Activated CD8-positive, alpha-beta memory T cell treated with anti-CD3 and anti-CD28 coated beads for 4 hours (primary cell): ENCODE results near the gene IMMP2L.
"Not testable (repeated sequence)": the region's sequence is repeated elsewhere in the genome, so short reads cannot be mapped to it uniquely, and the experiment has no call there.

Experiments used
- DNase-seq, 2 donors: peaks; one replicate each; pipeline ENCODE4 v3.0.0-alpha.2; 2020; ENCODE audit warnings: low read depth in 2 of 2

The IMMP2L gene

GRCh38 chr7:110750931-110751605 is 811.2 kb downstream of the IMMP2L start:
- DNase-seq = no peak

DNA sequence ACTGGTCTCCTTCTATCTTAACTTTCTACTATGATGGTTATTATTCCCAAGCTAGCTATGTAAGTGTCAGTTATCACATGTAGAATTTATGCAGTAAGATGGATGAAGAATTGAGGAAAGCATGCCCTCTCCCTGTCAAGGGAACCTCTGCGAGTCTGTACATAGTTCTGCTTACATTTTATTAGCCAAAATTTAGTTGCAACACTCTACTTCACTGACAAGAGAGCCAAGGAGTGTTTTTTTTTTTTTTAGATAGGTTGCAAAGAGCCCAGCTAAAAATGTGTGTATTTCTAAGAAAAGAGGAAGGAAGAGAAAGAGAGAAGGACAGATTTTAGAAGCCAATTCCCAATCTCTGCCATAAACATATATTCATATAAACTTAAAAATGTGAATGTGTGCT is 829.1 kb downstream of the IMMP2L start:
- no peak for DNase-seq

DNA sequence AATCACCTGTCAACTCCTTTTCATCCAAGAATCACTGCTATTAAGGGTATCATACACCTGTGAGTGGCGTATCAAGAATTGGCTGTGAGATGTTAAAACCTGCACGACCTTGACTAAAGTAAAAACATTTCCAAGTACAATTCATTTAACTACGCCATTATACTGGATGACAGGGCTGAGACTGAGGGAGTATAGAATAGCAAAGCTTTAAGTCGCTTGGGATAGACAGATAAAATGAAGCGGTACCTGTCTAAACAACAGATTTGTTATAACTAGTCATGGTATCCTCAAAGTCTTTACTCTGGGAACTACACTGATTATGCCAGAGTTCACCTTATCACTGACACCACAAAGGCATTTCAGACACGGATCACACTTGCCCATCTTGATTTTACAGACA is 837.5 kb downstream of the IMMP2L start:
- no peak for DNase-seq

DNA sequence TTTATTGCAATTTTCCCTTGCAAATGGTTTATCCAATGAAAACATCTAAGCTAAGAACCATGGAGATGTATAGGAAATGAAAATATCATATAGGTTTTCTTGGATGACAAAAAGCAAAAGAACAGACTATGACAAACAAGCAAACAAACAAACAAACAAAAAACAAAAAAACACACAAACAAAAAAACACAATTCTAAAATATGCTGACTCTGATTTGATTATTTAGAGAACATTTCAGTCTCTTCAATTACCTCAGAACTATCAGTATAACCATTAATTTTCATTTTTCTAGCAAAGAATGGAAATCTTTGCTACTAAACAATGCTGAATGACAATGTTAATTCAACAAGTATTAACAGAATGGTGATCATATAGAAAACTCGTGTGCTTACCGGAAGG is 840.9 kb downstream of the IMMP2L start:
- no peak for DNase-seq

DNA sequence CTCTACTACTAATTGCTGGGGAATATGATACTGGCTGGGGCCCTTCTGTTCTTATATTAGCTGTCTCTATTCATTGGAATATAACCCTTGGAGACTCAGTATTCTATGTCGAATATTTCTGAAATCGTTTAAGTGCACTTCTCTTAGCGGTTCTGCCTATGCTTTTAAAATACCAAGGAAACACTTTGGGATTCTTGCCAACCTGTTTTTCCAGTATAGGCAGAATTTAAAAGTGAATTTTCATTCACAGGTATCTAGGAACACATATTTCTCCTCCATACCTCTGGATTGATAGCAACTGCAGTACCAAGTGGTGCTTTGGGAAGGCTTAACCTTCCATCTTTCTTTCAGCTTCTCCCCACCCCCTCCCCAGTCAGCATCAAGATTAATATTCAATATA is 841.7 kb downstream of the IMMP2L start:
- DNase-seq = no peak

DNA sequence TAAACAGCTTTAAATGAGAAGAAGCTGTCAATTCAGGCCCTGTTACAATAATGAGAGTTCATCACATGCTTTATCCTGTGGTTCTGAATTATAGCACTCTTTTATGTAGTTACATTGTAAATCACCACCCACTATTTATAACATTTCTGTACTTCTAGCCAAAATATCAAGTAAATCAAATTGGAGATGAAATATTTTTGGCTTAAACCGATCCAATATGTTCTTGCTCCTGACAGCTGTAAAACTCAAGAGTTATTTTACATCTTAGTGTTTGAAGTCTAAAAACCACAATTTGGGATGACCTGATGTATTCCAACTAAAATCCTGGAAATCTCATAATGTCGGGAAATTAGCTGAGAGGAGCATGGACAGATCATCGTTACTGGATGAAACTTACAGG is 842.6 kb downstream of the IMMP2L start:
- no peak for DNase-seq

GRCh38 chr7:110718503-110719205 is 843.6 kb downstream of the IMMP2L start:
- DNase-seq = no peak

DNA sequence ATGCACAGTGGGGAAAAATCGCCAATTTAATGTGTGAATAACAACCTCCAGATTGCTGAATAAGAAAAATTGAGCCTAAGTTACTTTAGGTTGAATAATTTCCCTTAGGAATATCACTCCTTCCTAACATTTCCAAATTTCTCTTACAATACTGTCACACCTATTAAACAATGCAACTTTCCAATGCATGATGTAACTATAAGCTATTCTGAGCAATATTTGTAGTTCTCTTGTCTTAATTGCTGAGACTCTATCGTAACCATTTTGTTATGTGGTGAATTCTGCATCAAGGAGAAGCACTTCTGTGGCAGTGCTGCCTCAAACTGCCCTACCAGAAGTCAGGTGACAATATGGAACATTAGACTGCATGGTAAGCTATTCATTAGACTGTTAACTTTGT is 858.1 kb downstream of the IMMP2L start:
- DNase-seq = no peak

- DNase-seq = no peak
Observed at GRCh38 chr7:110698576-110698975, 863.7 kb downstream of the IMMP2L start.

- DNase-seq = no peak
Observed at GRCh38 chr7:110693344-110693743, 868.9 kb downstream of the IMMP2L start.

- DNase-seq = no peak
Observed at GRCh38 chr7:110688908-110689307, 873.4 kb downstream of the IMMP2L start.

GRCh38 chr7:110685899-110686298 is 876.4 kb downstream of the IMMP2L start:
- DNase-seq = no peak

- no peak for DNase-seq
Observed at GRCh38 chr7:110681941-110682340, 880.4 kb downstream of the IMMP2L start.

- DNase-seq = no peak
Observed at GRCh38 chr7:110677405-110677804, 884.9 kb downstream of the IMMP2L start.

DNA sequence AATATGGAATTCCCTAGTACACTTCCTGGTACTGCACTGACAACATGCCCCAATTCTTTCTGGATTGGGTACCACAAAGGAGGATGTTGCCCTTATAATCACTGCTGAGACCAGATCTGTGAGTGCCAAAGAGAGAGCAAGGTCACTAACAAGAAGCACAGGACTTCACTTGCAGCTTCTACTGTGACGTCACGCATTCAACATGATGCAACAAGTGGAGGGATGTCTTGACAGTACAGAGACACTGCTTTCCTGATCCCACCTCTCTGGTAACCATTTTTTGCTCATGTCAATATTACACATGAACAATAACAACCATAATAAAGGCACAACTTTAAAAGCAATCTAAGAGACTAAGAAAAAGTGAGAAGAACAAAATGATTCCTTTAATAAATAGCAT is 885.5 kb downstream of the IMMP2L start:
- no peak for DNase-seq

- DNase-seq = no peak
Observed at GRCh38 chr7:110675383-110676103, 886.7 kb downstream of the IMMP2L start.

- DNase-seq = no peak
Observed at GRCh38 chr7:110673148-110673547, 889.1 kb downstream of the IMMP2L start.

- no peak for DNase-seq
Observed at GRCh38 chr7:110669410-110669809, 892.9 kb downstream of the IMMP2L start.

- no peak for DNase-seq
Observed at GRCh38 chr7:110664803-110665202, 897.5 kb downstream of the IMMP2L start.

DNA sequence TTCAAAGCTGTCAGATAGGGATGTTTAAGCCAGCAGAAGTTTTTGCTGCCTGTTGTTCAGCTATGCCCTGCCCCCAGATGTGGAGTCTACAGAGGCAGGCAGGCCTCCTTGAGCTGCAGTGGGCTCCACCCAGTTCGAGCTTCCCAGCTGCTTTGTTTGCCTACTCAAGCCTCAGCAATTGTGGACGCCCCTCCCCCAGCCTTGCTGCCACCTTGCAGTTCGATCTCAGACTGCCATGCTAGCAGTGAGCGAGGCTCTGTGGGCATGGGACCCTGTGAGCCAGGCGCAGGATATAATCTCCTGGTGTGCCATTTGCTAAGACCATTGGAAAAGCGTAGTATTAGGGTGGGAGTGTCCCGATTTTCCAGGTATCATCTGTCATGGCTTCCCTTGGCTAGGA is 901.7 kb downstream of the IMMP2L start:
- DNase-seq = not testable (repeated sequence)

- no peak for DNase-seq
Observed at GRCh38 chr7:110650328-110650727, 912.0 kb downstream of the IMMP2L start.

GRCh38 chr7:110647266-110647665 is 915.0 kb downstream of the IMMP2L start:
- no peak for DNase-seq

DNA sequence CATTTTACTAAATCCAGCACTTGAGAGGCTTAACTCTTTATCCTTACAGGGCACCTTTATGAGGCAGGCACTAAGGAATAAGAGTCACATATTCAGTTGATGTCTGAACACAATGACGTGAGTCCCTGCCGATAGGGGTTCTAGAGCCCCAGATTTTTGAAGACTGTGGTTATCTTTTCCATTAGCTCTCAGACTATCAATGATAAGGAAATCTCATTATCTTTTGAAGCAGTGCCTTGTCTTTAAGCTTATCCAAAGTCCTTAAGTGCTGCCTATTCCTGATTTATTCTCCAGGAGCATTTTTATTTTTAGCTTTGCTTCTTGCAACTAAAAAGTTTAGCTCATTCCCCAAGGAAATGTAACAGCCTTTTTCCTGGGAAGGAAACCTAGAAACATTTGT is 915.5 kb downstream of the IMMP2L start:
- no peak for DNase-seq
